Stimulated activated naive CD8-positive, alpha-beta T cell treated with anti-CD3 and anti-CD28 coated beads, Interleukin-15, Interleukin-2, amounts not matched to agents 100 U/mL and 50 U/mL, for 24 hours (primary cell): ENCODE data around the gene TRAF7.

Source experiments
- ATAC-seq: fragments of 150-1000 bp; cut with Tn5 transposase; one replicate; pipeline ENCODE4 v1.10.0; 2021
- DNase-seq: peaks from one replicate; pipeline ENCODE4 v3.0.0; 2021

TRAF7 gene

GRCh38 chr16:2165861-2166260, 10.3 kb downstream of the TRAF7 start:
- no peak for DNase-seq
- ATAC-seq, result no peak

DNA sequence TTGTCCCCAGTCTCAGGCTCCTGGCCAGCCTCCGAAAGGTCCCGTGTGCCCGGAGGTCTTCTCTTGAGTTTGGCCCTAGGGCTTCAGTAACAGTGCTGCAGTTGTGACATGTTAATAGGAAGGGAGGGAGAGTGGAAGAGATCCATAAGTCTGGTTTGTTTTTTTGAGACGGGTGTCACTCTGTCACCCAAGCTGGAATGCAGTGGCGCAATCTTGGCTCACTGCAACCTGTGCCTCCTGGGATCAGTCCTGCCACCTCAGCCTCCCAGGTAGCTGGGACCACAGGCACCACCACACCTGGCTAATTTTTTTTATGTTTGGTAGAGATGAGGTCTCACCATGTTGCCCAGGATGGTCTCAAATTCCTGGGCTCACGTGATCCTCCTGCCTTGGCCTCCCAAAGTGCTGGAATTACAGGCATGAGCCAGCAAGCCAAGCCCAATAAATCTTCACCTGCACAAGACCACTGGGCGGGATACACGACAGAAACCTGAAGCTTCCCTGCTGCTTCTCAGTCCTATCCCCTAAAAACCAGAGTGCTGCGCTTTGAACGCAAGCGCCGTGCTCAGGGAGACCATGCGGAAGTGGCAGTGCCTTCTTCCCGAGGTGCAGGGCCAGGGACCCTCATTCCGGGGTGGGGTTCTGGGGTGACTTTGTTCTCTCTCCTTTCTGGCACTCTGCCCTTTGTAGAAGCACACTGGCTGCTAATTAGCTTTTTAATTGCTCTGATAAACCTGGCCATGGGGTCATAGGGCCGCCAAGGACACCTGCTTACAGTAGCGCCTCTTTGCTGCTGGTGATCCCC, 10.9 kb downstream of the TRAF7 start:
- DNase-seq (no peak), ATAC-seq (no peak)

DNA sequence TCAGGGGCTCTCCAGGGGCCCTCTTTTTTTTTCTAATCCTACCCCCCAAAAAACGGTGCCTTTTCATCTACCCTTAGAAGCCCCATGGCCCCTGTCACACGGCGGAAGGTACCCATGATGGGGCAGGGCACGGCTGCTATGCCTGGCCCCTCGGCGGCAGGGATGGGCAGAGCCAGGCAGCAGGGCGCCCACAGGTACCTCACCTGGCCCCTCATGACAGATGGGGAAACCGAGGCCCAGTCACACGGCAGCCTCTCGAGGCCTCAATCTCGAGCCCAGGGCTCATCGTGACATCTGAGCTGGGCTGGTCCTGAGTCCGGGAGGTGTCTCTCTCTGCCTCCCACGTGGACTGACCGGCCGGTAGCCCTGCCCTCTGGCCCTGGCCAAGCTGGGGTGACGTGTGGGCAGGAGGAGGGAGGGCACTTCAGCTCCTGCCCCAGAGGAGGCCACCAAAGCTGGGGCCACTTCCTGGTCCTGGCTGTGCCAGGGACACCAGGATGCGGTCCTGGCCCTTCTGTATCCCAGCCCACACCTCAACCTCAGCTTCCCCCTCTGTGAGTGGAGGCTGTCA, 11.6 kb downstream of the TRAF7 start:
- ATAC-seq, result no peak
- no peak for DNase-seq

GRCh38 chr16:2170080-2170479, 14.5 kb downstream of the TRAF7 start:
- DNase-seq, result no peak
- ATAC-seq, result no peak

- ATAC-seq, result no peak
- no peak for DNase-seq
These were observed 15.2 kb downstream of the TRAF7 start for GRCh38 chr16:2170587-2171435.

GRCh38 chr16:2171601-2172178, 16.1 kb downstream of the TRAF7 start:
- ATAC-seq (no peak), DNase-seq (no peak)

GRCh38 chr16:2172688-2173335, 17.2 kb downstream of the TRAF7 start:
- no peak for ATAC-seq
- DNase-seq, result no peak

GRCh38 chr16:2173366-2173765, 17.8 kb downstream of the TRAF7 start:
- ATAC-seq, result no peak
- no peak for DNase-seq

GRCh38 chr16:2173916-2174315, 18.3 kb downstream of the TRAF7 start:
- DNase-seq, result no peak
- ATAC-seq, result no peak

DNA sequence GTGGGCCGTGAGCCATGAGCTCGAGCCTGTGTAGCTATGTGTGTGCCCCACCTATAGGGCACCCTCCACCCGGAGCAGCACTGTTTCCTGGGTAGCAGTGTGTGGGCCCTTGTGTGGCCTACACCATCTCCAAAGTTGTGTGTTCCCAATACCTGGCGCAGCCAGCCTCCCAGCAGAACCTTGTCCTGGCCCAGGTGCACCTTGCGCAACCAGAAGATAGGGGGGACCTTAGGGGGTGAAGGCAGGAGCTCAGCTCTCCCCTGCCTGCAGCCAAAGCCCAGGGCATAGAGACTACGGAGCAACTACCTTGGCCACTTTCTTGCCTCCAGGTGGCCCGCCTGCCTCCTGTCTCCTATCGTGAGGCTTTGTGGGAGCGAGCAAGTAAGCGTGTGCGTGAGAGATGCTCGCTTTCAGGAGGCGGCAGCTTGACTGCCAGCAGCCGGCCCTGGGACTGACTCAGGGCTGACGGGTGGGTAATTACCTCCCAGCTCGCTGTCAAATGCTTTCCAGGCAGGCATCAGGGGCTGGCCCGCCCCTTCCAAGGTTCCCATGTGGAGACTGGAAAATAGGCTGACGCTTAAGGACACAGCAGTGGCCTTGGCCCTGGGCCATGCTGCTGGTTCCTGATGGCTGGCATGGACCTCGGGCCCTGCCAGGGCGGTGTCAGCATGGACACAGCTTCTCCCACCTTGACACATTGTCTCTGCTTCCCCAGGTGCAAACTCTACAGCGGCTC, 19.0 kb downstream of the TRAF7 start:
- DNase-seq, result no peak
- ATAC-seq, result no peak

- ATAC-seq (no peak), DNase-seq (no peak)
These were observed 19.9 kb downstream of the TRAF7 start for GRCh38 chr16:2175454-2175853.

DNA sequence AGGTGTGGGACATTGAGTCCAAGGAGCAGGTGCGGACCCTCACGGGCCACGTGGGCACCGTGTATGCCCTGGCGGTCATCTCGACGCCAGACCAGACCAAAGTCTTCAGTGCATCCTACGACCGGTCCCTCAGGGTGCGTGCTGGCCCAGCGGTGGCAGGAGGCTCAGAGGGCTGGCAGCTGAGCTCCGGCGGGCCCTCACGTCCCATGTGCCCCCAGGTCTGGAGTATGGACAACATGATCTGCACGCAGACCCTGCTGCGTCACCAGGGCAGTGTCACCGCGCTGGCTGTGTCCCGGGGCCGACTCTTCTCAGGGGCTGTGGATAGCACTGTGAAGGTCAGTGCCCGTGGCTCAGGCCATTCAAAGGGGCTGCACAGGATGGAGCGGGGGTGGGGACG, 20.5 kb downstream of the TRAF7 start:
- DNase-seq, result no peak
- ATAC-seq, result no peak

- no peak for ATAC-seq
- DNase-seq, result no peak
These were observed 21.5 kb downstream of the TRAF7 start for GRCh38 chr16:2177101-2177500.

DNA sequence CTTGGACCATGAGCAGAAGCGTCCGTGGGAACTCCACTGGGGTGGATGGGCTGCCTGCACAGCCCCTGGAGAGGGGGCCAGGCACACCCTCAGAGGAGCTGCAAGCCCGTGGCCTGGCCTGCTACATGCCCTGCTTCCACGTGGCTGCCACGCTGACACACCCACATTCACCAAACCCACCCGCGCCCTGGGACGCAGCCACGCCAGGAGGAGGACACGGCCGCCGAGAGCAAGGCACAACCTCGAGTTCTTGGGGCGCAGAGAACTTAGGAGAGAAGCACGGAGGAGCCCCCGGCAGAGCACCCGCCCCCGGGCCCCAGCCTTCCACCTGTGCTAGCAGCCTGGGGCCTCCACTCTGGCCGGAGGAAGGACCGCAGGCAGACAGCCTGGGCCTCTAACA, 22.0 kb downstream of the TRAF7 start:
- ATAC-seq, result no peak
- no peak for DNase-seq

- DNase-seq (peak; percentile 39), ATAC-seq (peak; percentile 17)
These were observed 22.9 kb downstream of the TRAF7 start for GRCh38 chr16:2178321-2179106.

DNA sequence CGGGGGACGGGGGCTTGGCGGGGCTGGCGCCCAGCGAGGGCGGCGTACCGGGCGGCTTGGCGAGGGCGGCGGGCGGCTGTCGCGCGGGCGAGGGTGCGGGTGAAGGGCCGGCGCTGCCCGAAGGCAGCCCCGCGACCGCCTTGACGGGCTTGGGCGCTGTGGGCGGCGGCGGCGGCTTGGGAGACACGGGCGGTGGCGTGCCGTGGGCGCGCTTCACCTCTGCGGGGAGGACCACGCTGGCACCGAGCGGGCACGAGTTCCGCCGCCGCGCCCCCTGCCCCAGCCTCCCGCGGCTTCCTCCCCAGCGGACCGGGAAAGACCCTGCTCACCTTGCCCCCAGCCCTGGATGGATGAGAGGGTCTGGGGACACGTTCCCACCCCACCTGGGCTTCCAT, 23.5 kb downstream of the TRAF7 start:
- ATAC-seq (no peak), DNase-seq (no peak)

GRCh38 chr16:2179576-2179975, 24.0 kb downstream of the TRAF7 start:
- ATAC-seq, result no peak
- DNase-seq, result no peak

DNA sequence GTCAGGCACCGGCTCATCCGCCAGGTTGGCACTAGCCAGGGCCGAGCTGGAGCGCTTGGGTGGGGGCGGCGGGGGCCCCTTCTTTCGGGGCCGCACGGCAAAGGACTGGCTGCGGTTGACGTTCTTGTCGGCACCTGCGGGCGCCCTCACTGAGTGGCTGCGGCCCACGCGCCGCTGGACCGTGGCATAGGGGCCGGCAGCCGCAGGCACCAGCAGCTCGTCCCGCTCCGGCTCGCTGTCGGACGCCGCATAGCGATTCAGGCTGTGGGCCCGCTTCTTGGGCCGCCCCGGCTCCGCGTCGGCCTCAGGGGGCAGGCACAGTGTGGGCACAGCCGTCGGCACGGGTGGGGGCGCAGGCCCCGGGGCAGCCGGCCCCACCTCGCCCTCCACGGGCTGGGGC, 24.9 kb downstream of the TRAF7 start:
- DNase-seq, result no peak
- ATAC-seq, result no peak

DNA sequence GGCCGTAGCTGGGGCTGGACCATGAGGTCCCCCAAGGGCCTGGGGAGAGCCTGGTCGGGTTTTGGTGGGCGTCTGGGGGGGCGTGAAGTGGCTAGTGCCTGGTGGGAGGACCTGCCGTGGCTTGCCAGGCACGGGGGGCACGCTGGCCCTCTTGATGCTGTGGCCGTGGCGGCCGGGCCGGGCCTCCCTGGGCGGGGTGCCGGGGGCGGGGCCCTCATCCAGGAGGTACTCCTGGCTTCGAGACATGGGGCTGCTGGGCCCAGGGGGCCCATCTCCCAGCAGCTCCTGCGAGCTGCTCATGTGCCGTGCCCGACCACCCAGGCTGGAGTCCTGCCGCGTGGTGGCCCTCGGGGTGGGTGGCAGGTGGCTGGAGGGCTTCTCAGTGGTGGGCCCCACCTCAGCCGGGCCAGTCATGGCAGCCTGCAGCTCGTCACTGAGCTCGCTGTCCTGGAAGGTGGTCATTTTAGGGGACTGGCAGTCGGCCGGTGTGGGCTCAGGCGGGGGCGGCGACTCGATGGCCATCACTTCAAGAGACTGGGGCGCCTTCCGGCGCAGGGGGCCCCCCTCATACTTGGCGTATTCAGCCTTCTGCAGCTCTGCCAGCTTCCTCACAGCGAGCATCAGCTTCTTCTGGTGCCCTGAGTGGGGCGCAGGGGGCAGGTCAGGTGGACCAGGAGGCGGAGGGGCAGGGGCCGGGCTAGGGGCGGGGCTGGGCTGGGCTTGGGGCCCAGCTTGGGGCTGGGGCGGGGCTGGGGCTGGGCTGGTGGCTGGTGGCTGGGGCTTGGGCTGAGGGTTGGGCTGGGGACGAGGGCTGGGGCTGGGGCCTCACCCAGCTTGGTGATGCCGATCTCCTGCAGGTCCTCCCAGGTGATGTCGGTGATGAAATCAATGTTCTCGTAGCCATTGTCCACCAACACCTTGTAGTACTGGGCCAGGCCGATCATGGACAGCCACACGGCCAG, 25.7 kb downstream of the TRAF7 start:
- DNase-seq (no peak), ATAC-seq (no peak)

DNA sequence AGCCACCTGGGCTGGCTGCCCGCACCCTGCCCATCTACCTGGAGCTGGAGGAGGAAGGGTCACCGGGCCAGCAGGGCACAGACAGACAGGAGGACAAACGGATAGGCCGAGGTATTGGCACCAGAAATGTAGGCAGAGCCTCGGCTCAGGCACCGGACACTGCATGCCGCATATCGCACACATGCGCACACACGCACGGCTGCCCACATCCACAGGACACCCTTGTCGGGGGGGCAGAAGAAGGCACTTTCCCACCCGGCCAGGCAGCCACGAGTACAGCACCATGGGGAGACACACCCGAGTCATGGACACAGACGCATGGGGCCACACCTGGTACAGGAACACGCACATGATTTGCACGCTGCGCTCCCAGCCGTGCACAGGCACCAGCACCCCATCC, 26.4 kb downstream of the TRAF7 start:
- ATAC-seq (no peak), DNase-seq (no peak)
